Mesothelial cell of epicardium (in vitro differentiated cells): ENCODE results near the gene SPINK5. TPM values are rescaled to one million over a fixed set of nuclear protein-coding genes. Genes with fewer than 3 reads are reported as not detected.

ENCODE experiments used
- DNase-seq, 2 experiments: peaks; one replicate each; pipeline ENCODE4 v3.0.0; 2021; ENCODE audit warnings: low spot score in 2 of 2; ENCODE audit not compliant: unreplicated experiment in 2 of 2
- H3K27ac Mint-ChIP-seq: 2 replicates; pipeline ENCODE4 v1.8.0; 2021; ENCODE audit warnings: mixed read lengths
- H3K27me3 Mint-ChIP-seq: 2 replicates; pipeline ENCODE4 v1.8.0; 2021; ENCODE audit warnings: low read depth, mixed read lengths
- H3K36me3 Mint-ChIP-seq: 2 replicates; pipeline ENCODE4 v1.8.0; 2021; ENCODE audit warnings: mixed read lengths
- H3K4me1 Mint-ChIP-seq: 2 replicates; pipeline ENCODE4 v1.8.0; 2021; ENCODE audit warnings: mixed read lengths
- H3K4me3 Mint-ChIP-seq: 2 replicates; pipeline ENCODE4 v1.8.0; 2021; ENCODE audit warnings: mild to moderate bottlenecking, moderate library complexity, mixed read lengths
- H3K9me3 Mint-ChIP-seq: 2 replicates; pipeline ENCODE4 v1.8.0; 2021; ENCODE audit warnings: mixed read lengths
- CTCF ChIP-seq: fragments of 200-600 bp; sonication (generic); IDR thresholded peaks from one replicate; pipeline ENCODE4 v1.5.0; 2021; ENCODE audit warnings: antibody characterized with exemption; ENCODE audit not compliant: unreplicated experiment
- total RNA-seq: library from RNA; stranded (reverse); gene quantifications from 3 replicates; pipeline ENCODE4 v1.2.1, GENCODE V29; 2021

Gene SPINK5
- total RNA-seq, 1 donor from 2014 or later, result 20.8 TPM

- Mint-ChIP-seq H3K27me3 (no peaks in the 10 kb centered on the region), H3K36me3 (no peaks in the 10 kb centered on the region), H3K9me3 (no peaks in the 10 kb centered on the region), H3K4me3 (no peak overlapping the region), H3K27ac (no peak overlapping the region), H3K4me1 (no peaks in the 10 kb centered on the region)
- no peak for TF ChIP-seq CTCF
- DNase-seq, result no peak
Measured at GRCh38 chr5:148166550-148167283, 102.9 kb downstream of the SPINK5 start.

GRCh38 chr5:148168246-148168645 is 104.5 kb downstream of the SPINK5 start, which contains the start of gene SPINK14:
Gene SPINK14, plus strand, starts transcription at chr5:148168546. Its CDS starts 1,187 bp downstream, at chr5:148169733.
- H3K4me1 Mint-ChIP-seq, result no peaks in the 10 kb centered on the region
- no peak for TF ChIP-seq CTCF
- H3K9me3 Mint-ChIP-seq, result no peaks in the 10 kb centered on the region
- no peaks in the 10 kb centered on the region for H3K36me3 Mint-ChIP-seq
- H3K4me3 Mint-ChIP-seq, result no peak within 1 kb of the TSS
- DNase-seq, result no peak
- H3K27ac Mint-ChIP-seq, result no peak within 1 kb of the TSS
- peaks cover 6% of the 10 kb centered on the region for H3K27me3 Mint-ChIP-seq

GRCh38 chr5:148172377-148172776 is 108.6 kb downstream of the SPINK5 start:
- H3K9me3 Mint-ChIP-seq, result no peaks in the 10 kb centered on the region
- no peak overlapping the region for H3K4me3 Mint-ChIP-seq
- no peak for TF ChIP-seq CTCF
- H3K36me3 Mint-ChIP-seq, result no peaks in the 10 kb centered on the region
- no peak overlapping the region for H3K27ac Mint-ChIP-seq
- no peaks in the 10 kb centered on the region for H3K4me1 Mint-ChIP-seq
- H3K27me3 Mint-ChIP-seq, result peaks cover 8% of the 10 kb centered on the region
- no peak for DNase-seq

- no peaks in the 10 kb centered on the region for H3K9me3 Mint-ChIP-seq
- H3K4me1 Mint-ChIP-seq, result no peaks in the 10 kb centered on the region
- no peak overlapping the region for H3K4me3 Mint-ChIP-seq
- no peak for TF ChIP-seq CTCF
- H3K36me3 Mint-ChIP-seq, result no peaks in the 10 kb centered on the region
- H3K27ac Mint-ChIP-seq, result no peak overlapping the region
- DNase-seq, result no peak
- H3K27me3 Mint-ChIP-seq, result peaks cover 11% of the 10 kb centered on the region
Measured at GRCh38 chr5:148176480-148176879, 112.7 kb downstream of the SPINK5 start.

GRCh38 chr5:148177207-148177606 is 113.4 kb downstream of the SPINK5 start:
- no peaks in the 10 kb centered on the region for H3K36me3 Mint-ChIP-seq
- no peaks in the 10 kb centered on the region for H3K4me1 Mint-ChIP-seq
- peaks cover 9% of the 10 kb centered on the region for H3K27me3 Mint-ChIP-seq
- no peak for TF ChIP-seq CTCF
- no peak overlapping the region for H3K4me3 Mint-ChIP-seq
- no peak overlapping the region for H3K27ac Mint-ChIP-seq
- H3K9me3 Mint-ChIP-seq, result no peaks in the 10 kb centered on the region
- no peak for DNase-seq
